HCT116 (cell line): ENCODE results near the gene USP47. TPM values are rescaled to one million over a fixed set of nuclear protein-coding genes. Genes with fewer than 3 reads are reported as not detected.

Experiments
- ATAC-seq: fragments of 200-7000 bp; cut with Tn5 transposase; 2 replicates; pipeline ENCODE4 v1.9.1; 2020; ENCODE audit warnings: mild to moderate bottlenecking, moderate library complexity
- BruUV-seq: library from RNA; stranded (reverse); fragments of 400-500 nt; replicated peaks from 2 replicates; lab custom pipeline; 2021; lab: Mats Ljungman, UMichigan
- CTCF ChIA-PET: fragments of 300-600 bp; sonication (Branson Sonifier 250); formaldehyde crosslinking; loops from one replicate; lab custom pipeline; 2021; ENCODE audit warnings: antibody characterized with exemption; lab: Charles Lee
- POLR2A ChIA-PET: fragments of 300-600, 350-600 bp; sonication (Branson Sonifier 250); formaldehyde crosslinking; loops from one replicate; lab custom pipeline; 2021; ENCODE audit warnings: antibody characterized with exemption; lab: Charles Lee
- RAD21 ChIA-PET, 2 experiments: fragments of 300-600 bp; sonication (Branson Sonifier 250); formaldehyde crosslinking; loops; one replicate each; lab custom pipeline; 2023; ENCODE audit warnings: low total read pairs in 2 of 2; ENCODE audit not compliant: uncharacterized antibody in 2 of 2, unreplicated experiment in 2 of 2, low non-redundant PET in 1 of 2; lab: Charles Lee
- DNase-seq: peaks from one replicate; pipeline ENCODE4 v3.0.0-alpha.2; 2010; ENCODE audit warnings: low read depth, low spot score
- H2AFZ ChIP-seq: fragments of 200-600 bp; shearing (Covaris generic), sonication (generic); 2 replicates; pipeline ENCODE4 v1.6.1; 2017; ENCODE audit warnings: low read depth, mixed run types, mixed read lengths, antibody characterized with exemption, low read length; ENCODE audit not compliant: poor library complexity, severe bottlenecking
- H3K27ac ChIP-seq: 2 replicates; pipeline ENCODE4 v1.5.1; 2012; ENCODE audit warnings: low read depth, low read length
- H3K27me3 ChIP-seq: fragments of 200-600 bp; sonication (generic); 2 replicates; pipeline ENCODE4 v1.6.1; 2016; ENCODE audit warnings: mixed run types, low read length, mixed read lengths; ENCODE audit not compliant: insufficient read depth
- H3K36me3 ChIP-seq, 2 experiments: fragments of 200-500 bp in 1 of 2; fragments of 200-600 bp in 1 of 2; sonication (Bioruptor generic) in 1 of 2; sonication (generic) in 1 of 2; 2 replicates each; pipeline versions ENCODE4 v1.5.1 to v1.6.1; 2014 to 2016; ENCODE audit warnings: low read length in 2 of 2, inconsistent platforms in 1 of 2, mixed read lengths in 1 of 2, mixed run types in 1 of 2; ENCODE audit not compliant: insufficient read depth in 2 of 2, control insufficient read depth in 1 of 2
- H3K4me1 ChIP-seq, 2 experiments: fragments of 200-600 bp in 1 of 2; sonication (generic) in 1 of 2; 2 replicates each; pipeline versions ENCODE4 v1.5.1 to v1.6.1; 2012 to 2017; ENCODE audit warnings: low read length in 2 of 2, inconsistent platforms in 1 of 2, mild to moderate bottlenecking in 1 of 2, mixed read lengths in 1 of 2, mixed run types in 1 of 2, moderate library complexity in 1 of 2; ENCODE audit not compliant: insufficient read depth in 2 of 2, control insufficient read depth in 1 of 2
- H3K4me2 ChIP-seq: fragments of 200-600 bp; sonication (generic); 2 replicates; pipeline ENCODE4 v1.6.1; 2017; ENCODE audit warnings: mixed run types, low read length, mixed read lengths
- H3K4me3 ChIP-seq, 2 experiments: fragments of 200-600 bp in 1 of 2; sonication (generic) in 1 of 2; replicated peaks in 1 of 2; 2 replicates each; pipeline ENCODE4 v1.5.1; 2011 to 2016; ENCODE audit warnings: low read length in 2 of 2, control low read depth in 1 of 2, low read depth in 1 of 2, mild to moderate bottlenecking in 1 of 2, mixed read lengths in 1 of 2, mixed run types in 1 of 2
- H3K79me2 ChIP-seq: fragments of 200-600 bp; sonication (generic); 2 replicates; pipeline ENCODE4 v1.6.1; 2017; ENCODE audit warnings: mild to moderate bottlenecking, mixed run types, low read length, moderate library complexity, mixed read lengths; ENCODE audit not compliant: insufficient read depth
- H3K9ac ChIP-seq: fragments of 200-600 bp; sonication (generic); 2 replicates; pipeline ENCODE4 v1.6.1; 2016; ENCODE audit warnings: low read length, mixed read lengths
- H3K9me2 ChIP-seq: fragments of 200-600 bp; sonication (generic), shearing (Covaris generic); 2 replicates; pipeline ENCODE4 v1.6.1; 2017; ENCODE audit warnings: mixed run types, mild to moderate bottlenecking, moderate library complexity; ENCODE audit not compliant: insufficient read depth
- H3K9me3 ChIP-seq, 2 experiments: fragments of 200-500 bp in 1 of 2; fragments of 200-600 bp in 1 of 2; sonication (Bioruptor generic) in 1 of 2; sonication (generic) in 1 of 2; 2 replicates each; pipeline ENCODE4 v1.6.1; 2014 to 2017; ENCODE audit warnings: low read length in 2 of 2, mixed read lengths in 2 of 2, inconsistent platforms in 1 of 2, low read depth in 1 of 2, mild to moderate bottlenecking in 1 of 2, mixed run types in 1 of 2, moderate library complexity in 1 of 2; ENCODE audit not compliant: control insufficient read depth in 1 of 2, insufficient read depth in 1 of 2
- H4K20me1 ChIP-seq: fragments of 200-600 bp; sonication (generic), shearing (Covaris generic); 2 replicates; pipeline ENCODE4 v1.6.1; 2017; ENCODE audit warnings: mixed run types, mild to moderate bottlenecking, moderate library complexity; ENCODE audit not compliant: insufficient read depth
- ATF3 ChIP-seq: IDR thresholded peaks from 2 replicates; pipeline ENCODE4 v1.6.1; 2012
- CBX3 ChIP-seq: IDR thresholded peaks from 2 replicates; pipeline ENCODE4 v1.6.1; 2012; ENCODE audit warnings: low read depth
- CEBPB ChIP-seq: IDR thresholded peaks from 2 replicates; pipeline ENCODE4 v1.6.1; 2012; ENCODE audit warnings: low read depth
- CTCF ChIP-seq, 3 experiments: fragments of 200-600 bp in 1 of 3; sonication (generic) in 1 of 3; IDR thresholded peaks in 2 of 3; conservative IDR thresholded peaks in 1 of 3; 2 replicates each; pipeline ENCODE4 v1.5.1; 2012 to 2017; ENCODE audit warnings: low read depth in 2 of 3, low read length in 2 of 3, antibody characterized with exemption in 1 of 3, borderline replicate concordance in 1 of 3, control low read depth in 1 of 3, mild to moderate bottlenecking in 1 of 3, mixed read lengths in 1 of 3, mixed run types in 1 of 3, moderate library complexity in 1 of 3; ENCODE audit not compliant: insufficient read depth in 1 of 3
- EGR1 ChIP-seq: IDR thresholded peaks from 2 replicates; pipeline ENCODE4 v1.6.1; 2012; ENCODE audit warnings: low read depth
- ELF1 ChIP-seq: IDR thresholded peaks from 2 replicates; pipeline ENCODE4 v1.6.1; 2012; ENCODE audit warnings: low read depth, borderline replicate concordance
- EZH2 ChIP-seq: fragments of 200-600 bp; sonication (generic); IDR thresholded peaks from 2 replicates; pipeline ENCODE4 v1.6.1; 2017; ENCODE audit warnings: antibody characterized with exemption, mixed run types
- EZH2phosphoT487 ChIP-seq: fragments of 200-600 bp; IDR thresholded peaks from 2 replicates; pipeline ENCODE4 v1.6.1; 2018; ENCODE audit warnings: antibody characterized with exemption, borderline replicate concordance
- FOSL1 ChIP-seq: IDR thresholded peaks from 2 replicates; pipeline ENCODE4 v1.6.1; 2012; ENCODE audit warnings: low read depth
- JUND ChIP-seq: IDR thresholded peaks from 2 replicates; pipeline ENCODE4 v1.6.1; 2012
- MAX ChIP-seq: IDR thresholded peaks from 2 replicates; pipeline ENCODE4 v1.6.1; 2012
- POLR2A ChIP-seq: IDR thresholded peaks from 2 replicates; pipeline ENCODE4 v1.7.0; 2011; ENCODE audit warnings: borderline replicate concordance; ENCODE audit not compliant: insufficient read depth, insufficient read length; ENCODE audit errors: extremely low read depth
- RAD21 ChIP-seq: IDR thresholded peaks from 2 replicates; pipeline ENCODE4 v1.6.1; 2012; ENCODE audit warnings: low read depth, mild to moderate bottlenecking
- SIN3A ChIP-seq: IDR thresholded peaks from 2 replicates; pipeline ENCODE4 v1.6.1; 2012; ENCODE audit warnings: low read depth
- SP1 ChIP-seq: IDR thresholded peaks from 2 replicates; pipeline ENCODE4 v1.6.1; 2012; ENCODE audit warnings: low read depth
- SRF ChIP-seq: IDR thresholded peaks from 2 replicates; pipeline ENCODE4 v1.6.1; 2012; ENCODE audit warnings: low read depth
- TCF7L2 ChIP-seq: IDR thresholded peaks from 2 replicates; pipeline ENCODE4 v1.7.0; 2011; ENCODE audit warnings: borderline replicate concordance, inconsistent platforms; ENCODE audit not compliant: insufficient read depth, insufficient read length; ENCODE audit errors: extremely low read depth
- ZBTB33 ChIP-seq: IDR thresholded peaks from 2 replicates; pipeline ENCODE4 v1.6.1; 2011; ENCODE audit warnings: mild to moderate bottlenecking, low read length, moderate library complexity; ENCODE audit not compliant: insufficient replicate concordance; ENCODE audit errors: extremely low read depth
- ZFX ChIP-seq: fragments of 450-650 bp; IDR thresholded peaks from 2 replicates; pipeline ENCODE4 v1.6.1; 2017
- ZNF274 ChIP-seq: fragments of 200-500 bp; sonication (Bioruptor generic); IDR thresholded peaks from 2 replicates; pipeline ENCODE4 v1.6.1; 2014; ENCODE audit warnings: mild to moderate bottlenecking, low read depth, low read length, inconsistent platforms
- intact Hi-C: fragments of 100-400 bp; cut with micrococcal nuclease; formaldehyde crosslinking; loops from 2 replicates; pipeline ENCODE4 v1.10.0; 2022
- total RNA-seq: library from RNA; stranded (reverse); gene quantifications from one replicate; pipeline ENCODE4 v1.2.1, GENCODE V29; 2021; ENCODE audit not compliant: unreplicated experiment

The USP47 gene
- total RNA-seq, 1 experiment from 2014 or later: 18.9 TPM

- H3K9ac ChIP-seq: no peak overlapping the region
- DNase-seq (no peak), ATAC-seq (no peak)
- no peaks in the 10 kb centered on the region for H3K36me3 ChIP-seq
- TF ChIP-seq SP1: no peak
- no peak for TF ChIP-seq POLR2A
- no peak for TF ChIP-seq EGR1
- no peak for TF ChIP-seq CBX3
- no peak for TF ChIP-seq ELF1
- TF ChIP-seq TCF7L2: no peak
- TF ChIP-seq MAX: no peak
- no peak for TF ChIP-seq SIN3A
- TF ChIP-seq FOSL1: no peak
- TF ChIP-seq EZH2phosphoT487: no peak
- TF ChIP-seq RAD21: no peak
- TF ChIP-seq EZH2: no peak
- TF ChIP-seq ATF3: no peak
- no peak for TF ChIP-seq ZBTB33
- TF ChIP-seq CTCF (IDR thresholded peaks at IDR 0.05 in 2 of 3, conservative IDR thresholded peaks at IDR 0.05 in 1 of 3; ENCODE audit: borderline replicate concordance in 1 of 3, insufficient read depth in 1 of 3, low read depth in 2 of 3, low read length in 2 of 3): no peak
- TF ChIP-seq ZFX: no peak
- no peak for TF ChIP-seq CEBPB
- TF ChIP-seq JUND: no peak
- no peak for TF ChIP-seq ZNF274
- no peak for TF ChIP-seq SRF
- no peak overlapping the region for H2AFZ ChIP-seq
- H3K9me3 ChIP-seq: no peaks in the 10 kb centered on the region
- no peaks in the 10 kb centered on the region for H3K27me3 ChIP-seq
- H3K79me2 ChIP-seq: no peaks in the 10 kb centered on the region
- H4K20me1 ChIP-seq: no peaks in the 10 kb centered on the region
- no peak overlapping the region for H3K4me3 ChIP-seq
- ChIA-PET CTCF (no interaction called here), RAD21 (no interaction called here), POLR2A (no interaction called here)
- no peak overlapping the region for H3K4me2 ChIP-seq
- BruUV-seq: no TSS peak
- intact Hi-C loops: no loop called here
- H3K9me2 ChIP-seq: no peaks in the 10 kb centered on the region
- H3K4me1 ChIP-seq: peaks cover 0 to 7% of the 10 kb centered on the region in 2 experiments; a peak in 1 of 4 replicates
- H3K27ac ChIP-seq: no peak overlapping the region
These were observed 127.8 kb downstream of the USP47 start for GRCh38 chr11:11969380-11970215.
